ENCODE results near the gene ABHD6.
"Not testable (repeated sequence)": the region's sequence is repeated elsewhere in the genome, so short reads cannot be mapped to it uniquely, and the experiment has no call there.

Gene ABHD6

DNA sequence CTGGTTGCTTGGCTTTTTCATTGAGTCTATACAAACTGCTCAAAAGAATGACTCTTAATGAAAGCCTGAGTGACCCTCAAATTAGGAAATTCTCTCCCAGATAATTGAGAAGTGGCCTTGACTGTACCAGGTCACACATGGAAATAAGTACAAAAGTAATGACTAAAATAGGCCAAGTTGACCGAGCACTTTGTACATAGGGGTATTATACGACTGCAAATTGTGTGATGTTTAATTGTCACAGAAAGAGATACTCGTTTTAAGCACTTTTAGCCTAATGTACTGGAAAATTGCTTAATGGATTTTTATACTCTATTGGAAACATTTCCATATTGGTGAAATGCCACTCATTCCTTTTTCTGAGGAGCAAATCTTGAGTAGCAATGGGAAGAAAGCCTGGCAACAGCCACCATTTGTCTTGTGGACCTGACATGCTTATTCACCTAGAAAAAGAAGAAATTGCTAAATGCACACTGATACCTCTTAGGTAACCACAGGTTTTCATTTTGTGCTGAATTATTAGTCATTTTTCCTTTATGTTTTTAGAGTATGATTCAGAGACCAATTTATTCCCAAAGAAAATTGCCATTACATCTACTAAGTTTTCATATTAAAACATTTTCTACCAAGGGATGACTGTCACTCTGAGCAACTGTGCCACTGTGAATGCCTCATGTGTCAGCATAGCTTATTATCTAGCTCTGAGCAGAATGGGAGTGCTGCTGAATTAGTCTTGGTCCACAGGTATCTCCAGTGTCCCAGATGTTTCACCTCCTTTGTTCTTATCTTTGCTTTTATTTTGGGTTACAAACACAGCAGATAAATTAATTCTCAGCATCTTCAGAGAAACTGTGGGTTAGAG lies 86.2 kb downstream of the ABHD6 start:
- no peak for DNase-seq (ENCODE audit: low read depth)

DNA sequence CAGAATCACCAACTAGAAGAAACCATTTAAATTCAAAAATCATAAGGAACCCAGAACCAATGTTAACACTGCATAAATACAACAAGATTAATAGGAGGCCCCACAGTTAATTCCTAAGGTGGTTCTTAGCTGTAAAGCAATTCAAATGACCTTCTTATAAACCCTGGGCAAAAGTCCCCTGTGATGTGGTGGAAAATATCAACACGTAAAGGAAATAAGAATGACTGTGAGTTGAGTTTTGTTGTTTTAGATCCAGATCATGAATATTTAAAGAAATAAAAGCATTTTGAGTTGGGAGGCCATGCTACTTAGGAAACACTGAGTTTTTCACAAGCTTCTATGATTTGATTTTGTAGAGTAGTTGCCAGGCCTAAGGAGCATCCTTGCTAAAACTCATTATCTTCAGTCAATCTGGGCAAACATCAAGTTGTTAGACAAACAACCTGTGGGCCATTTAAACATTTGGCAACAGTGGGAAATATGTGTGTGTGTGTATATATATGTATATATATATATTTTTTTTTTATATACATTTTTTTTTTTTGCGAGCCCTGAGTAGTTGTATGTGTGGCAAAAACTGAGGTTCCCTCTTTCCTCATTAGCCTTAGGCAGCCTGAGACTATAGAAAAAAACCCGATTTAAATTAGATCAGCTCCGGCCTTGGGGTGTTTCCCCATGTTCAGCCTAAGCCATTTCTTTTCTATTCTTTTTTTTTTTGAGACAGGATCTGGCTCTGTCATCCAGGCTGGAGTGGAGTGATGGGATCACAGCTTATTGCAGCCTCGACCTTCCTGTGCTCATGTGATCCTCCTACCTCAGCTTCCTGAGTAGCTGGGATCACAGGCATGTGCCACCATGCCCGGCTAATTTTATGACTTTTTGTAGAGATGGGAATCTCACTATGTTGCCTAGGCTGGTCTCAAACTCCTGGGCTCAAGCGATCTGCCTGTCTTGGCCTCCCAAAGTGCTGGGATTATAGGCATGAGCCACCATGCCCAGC lies 87.1 kb downstream of the ABHD6 start:
- DNase-seq (ENCODE audit: low read depth) = no peak

DNA sequence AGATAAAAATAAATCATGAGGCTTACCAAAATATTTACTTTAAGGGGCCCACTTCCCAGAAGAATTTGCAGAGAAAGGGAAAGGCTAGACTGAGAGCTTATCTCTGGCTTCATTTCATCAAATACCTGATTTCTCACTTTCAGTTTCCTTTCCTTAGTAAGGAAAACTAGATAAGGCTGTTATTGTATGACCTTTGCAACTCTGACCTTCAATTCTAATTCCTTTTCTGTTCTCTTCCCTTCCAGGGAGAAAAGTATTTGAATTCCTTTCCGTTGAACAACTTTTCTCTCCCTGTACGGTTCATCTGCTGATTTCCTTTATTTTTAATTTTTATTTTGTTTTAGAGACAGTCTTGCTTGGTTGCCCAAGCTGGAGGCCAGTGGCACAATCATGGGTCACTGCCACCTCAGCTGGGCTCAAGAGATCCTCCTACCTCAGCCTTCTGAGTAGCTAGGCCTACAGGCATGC lies 88.0 kb downstream of the ABHD6 start:
- DNase-seq (ENCODE audit: low read depth) = no peak

DNA sequence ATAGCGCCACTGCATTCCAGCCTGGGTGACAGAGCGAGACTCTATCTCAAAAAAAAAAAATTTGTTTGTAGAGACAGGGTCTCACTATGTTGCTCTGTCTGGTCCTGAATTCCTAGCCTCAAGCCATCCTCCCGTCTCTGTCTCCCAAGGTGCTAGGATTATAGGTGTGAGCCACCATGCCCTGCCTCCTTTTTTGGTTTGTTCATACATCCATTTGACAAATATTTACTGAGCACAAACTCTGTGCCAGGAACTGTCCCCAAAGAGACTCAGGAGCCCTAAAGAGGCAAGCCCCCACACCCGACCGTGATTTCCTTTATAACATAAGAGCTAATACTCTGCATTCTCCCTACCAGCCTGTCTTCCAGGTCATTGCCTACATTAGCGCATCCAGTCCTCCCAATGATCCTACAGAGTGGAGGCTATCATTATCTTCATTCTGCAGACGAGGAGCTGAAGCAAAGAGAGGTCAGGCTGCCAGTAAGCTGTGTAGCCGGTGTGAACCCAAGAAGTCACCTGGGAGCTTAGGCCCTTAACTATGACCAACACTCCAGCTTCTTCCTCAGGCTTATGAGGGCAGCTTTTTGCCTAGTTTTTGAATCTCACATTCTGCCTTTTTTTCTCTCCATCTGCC lies 88.8 kb downstream of the ABHD6 start:
- no peak for DNase-seq (ENCODE audit: low read depth)

DNA sequence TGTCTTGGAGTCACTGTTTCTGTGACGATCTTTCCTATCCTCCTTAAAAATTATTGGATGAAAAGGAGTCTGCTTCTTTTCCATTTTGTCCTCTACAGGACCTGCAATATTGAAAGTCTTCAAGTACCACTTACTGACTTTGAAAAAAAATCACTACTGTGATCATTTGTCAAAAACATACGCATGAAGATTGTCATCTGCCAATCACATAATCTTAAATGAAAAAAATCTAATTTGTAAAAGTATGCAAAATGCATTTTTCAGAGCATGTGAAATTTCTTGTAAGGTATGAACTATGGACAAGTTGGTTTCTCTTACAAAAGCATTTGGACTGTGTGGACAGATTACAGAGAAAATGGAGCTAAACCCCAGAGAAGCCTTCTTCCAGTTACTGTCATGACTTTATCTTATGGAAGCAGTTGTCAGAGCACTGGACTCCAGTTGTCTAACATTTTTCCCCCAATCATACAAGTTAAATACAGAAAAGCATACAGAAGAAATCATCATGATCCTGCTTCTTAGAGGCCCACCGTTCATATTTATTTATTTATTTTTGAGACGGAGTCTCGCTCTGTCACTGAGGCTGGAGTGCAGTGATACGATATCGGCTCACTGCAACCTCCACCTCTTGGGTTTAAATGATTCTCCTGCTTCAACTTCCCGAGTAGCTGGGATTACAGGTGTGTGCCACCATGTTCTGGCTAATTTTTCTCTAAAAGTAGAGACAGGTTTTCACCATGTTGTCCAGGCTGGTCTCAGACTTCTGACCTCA lies 91.7 kb downstream of the ABHD6 start:
- DNase-seq (ENCODE audit: low read depth) = no peak

DNA sequence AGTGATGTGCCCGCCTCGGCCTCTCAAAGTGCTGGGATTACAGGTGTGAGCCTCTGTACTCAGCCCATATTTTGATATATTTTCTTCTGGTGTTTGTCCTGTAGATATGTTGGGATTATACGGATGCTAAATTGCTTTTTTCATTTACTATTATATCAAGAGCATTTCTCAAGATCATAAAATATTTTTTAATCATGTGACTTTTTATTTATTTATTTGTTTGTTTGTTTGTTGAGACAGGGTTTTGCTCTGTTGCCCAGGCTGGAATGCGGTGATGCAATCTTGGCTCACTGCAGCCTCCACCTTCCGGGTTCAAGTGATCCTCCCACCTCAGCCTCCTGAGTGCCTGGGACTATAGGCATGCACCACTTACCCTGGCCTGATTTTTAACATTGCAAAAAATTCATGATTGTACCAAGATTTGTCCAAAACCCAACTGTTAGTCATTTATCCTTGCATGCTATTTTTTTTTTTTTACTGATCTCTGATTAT lies 92.4 kb downstream of the ABHD6 start:
- no peak for DNase-seq (ENCODE audit: low read depth)

DNA sequence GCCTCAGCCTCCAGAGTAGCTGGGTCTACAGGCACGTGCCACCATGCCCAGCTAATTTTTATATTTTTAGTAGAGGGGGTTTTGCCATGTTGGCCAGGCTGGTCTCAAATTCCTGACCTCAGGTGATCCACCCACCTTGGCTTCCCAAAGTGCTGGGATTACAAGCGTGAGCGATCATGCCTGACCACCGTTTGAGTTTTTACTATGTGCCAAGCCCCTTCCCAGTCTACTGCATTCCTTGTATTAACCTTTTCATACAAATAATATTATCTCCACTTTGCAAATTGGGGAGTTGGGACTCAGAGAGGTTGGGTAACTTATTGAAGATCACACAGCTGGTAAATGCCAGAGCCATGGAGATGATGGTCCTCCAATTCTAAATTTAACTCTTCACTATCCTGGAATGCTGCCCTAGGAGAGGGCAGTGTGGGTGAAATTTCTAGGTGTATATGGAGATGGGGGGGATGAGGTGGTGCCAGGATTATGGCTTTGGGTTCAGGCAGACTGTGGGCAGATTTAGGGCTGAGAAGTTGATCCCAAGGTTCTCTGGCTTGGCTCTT lies 94.1 kb downstream of the ABHD6 start:
- DNase-seq (ENCODE audit: low read depth) = no peak

DNA sequence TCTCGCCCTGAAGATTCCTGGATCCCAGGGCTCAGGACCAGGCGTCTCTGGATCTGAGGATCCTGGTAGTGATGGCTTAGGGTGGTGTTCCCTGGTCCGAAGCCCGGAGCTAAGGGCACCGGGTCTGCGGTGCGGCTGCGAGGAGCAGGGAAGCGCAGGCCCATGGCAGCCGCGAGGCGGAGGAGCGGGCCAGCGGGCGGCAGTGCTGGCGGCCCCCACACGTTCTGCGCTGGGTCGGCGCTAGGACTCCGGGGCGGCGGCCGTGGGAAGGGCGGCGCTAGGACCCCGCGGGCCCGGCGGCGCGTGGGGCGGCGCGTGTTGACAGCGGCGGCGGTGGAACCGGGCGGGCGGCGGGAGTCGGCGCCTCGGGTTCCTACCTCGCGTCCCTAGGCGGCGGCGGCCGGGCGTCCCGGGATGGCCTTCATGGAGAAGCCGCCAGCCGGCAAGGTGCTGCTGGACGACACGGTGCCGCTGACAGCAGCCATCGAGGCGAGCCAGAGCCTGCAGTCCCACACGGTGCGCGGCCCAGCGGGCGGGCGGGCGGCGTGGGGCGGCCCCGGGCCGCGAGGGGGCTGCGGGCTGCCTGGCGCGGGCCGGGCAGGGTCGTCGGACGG lies 95.1 kb downstream of the ABHD6 start, which contains the start of gene PXK:
Gene PXK (plus strand): TSS at position 318 of the 614 bp plus-strand sequence. CDS start 97 bp downstream, at position 415.
- no peak for DNase-seq (ENCODE audit: low read depth)

DNA sequence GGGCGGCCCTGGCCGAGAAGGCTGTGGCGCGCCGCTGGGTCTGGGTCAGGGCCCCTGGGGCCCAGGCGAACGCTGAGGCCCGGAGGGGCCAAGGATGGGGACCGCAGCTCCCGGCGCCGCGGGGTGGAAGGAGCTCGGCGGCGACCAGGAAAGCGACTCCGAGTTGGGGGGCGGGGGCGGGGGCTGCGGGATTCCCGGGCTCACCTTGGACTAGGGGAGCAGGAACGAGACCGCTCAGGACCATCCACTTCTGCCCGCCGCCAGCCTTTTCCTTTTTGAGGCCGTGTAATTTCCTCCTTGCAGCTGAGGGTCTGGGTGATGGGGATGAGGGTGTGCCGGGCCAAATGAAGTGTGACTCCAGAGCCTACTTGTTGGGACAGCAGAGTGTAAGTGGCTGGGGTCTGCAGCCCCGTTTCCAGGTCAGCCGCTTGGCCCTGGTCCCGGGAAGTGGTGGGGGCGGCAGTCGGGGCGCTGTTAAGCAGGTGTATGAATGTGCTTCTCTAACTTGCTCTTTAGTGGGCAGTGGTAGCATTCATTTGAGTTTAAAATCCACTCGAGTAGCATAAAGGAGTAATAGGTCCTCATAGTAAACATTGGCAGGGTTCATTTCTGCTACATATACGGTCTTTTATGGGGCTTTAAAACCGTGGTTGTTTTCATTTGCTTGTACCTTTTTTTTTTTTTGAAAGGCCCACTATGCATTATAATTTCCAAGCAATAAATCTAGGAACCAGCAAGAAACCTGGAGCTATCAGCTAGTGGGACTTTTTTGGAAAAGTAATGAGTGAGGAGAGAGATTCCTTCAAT lies 95.8 kb downstream of the ABHD6 start:
- DNase-seq (ENCODE audit: low read depth) = no peak

DNA sequence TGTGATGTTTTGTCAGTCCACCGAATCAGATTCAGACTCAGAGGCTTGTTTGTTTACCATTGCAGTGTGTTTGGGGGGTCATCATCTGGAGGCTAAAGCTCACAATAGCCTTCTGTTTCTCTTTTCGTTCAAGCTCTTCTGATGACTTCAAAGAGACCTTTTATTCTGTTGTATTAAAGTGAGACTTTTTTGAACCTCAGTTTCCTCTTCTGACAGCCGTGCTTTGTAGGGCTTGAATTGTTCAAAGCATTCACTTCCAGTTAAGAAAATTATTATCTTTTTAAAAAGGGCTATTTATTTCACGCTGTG lies 96.4 kb downstream of the ABHD6 start:
- DNase-seq (ENCODE audit: low read depth) = no peak

DNA sequence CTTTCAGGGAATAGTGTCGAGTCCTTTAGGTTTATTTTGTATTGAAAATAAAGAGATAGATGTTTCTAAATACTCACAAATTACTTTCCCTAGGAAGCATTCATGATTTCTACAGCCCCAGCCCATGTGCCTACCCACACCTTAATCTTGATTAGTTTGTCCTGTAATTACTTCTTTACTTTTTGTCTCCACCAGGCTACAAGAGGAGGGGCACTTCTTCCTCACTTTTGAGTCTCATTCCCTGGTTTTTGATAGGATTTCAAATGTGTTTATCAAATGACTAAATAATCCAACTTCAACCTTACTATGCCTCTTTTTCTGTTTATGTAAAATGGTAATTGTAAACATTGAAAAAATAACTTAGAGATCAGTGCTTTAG lies 96.9 kb downstream of the ABHD6 start:
- DNase-seq (ENCODE audit: low read depth) = no peak

DNA sequence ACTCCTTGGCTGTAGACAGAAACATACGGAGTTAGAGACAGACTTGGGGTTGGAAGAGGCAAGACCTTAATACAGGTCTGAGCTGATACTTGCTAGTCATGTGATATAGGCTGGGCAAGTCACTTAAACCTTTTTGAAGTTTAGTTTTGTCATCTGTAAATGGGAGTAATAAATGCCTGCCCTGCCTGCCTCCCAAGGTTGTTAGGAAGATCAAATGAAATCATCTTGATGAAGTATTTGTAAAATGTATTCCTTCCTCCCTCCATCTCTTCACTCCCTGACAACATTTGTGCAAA lies 98.0 kb downstream of the ABHD6 start:
- no peak for DNase-seq (ENCODE audit: low read depth)

DNA sequence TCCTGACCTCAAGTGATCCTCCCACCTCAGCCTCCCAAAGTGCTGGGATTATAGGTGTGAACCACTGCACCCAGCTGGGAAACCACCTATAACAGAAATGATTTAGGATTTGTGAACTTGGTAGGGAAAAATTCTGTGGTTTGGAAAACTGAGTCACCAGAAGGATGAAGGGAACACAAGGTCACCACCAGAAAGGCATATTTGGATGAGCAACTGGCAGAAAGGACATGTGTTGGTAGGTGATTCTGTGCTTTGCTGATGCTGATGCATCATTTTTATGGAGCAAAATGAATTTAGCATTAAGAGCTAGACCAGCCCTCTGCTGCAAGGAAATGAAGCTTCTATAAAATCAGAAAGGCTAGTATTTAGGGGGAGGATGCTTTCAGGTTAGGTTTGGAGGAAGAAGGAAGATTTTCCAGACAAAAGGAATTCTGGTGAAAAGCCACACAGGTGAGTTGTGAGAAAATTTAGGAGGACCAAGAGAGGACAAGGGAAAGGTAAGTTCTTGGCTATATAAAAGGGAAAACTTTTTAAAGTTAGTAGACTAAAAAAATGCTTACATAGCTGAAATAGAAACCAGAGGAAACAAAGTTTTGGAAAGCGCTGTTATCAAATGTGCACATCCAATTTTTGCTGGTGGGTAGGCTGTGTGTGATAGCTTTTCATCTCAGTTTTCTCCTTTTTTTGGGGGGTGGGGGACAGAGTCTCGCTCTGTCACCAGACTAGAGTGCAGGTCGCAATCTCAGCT lies 98.7 kb downstream of the ABHD6 start:
- DNase-seq (ENCODE audit: low read depth) = no peak

DNA sequence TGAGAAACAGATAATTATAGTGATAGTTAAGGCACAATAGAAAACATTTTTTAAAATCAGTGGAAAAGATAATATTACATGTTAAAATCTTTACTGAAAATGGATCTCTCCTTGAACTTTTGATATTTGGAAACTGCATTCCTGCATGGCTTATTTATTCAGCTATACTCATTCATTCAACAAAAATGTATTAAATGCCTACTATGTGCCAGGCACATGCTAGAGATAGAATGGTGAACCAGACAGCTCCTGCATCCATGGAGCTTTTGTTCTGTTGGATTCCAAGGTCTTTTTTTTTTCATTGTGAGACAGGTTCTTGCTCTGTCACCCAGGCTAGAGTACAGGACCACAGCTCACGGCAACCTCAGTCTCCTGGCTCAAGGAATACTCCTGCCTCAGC lies 99.6 kb downstream of the ABHD6 start:
- DNase-seq (ENCODE audit: low read depth) = no peak

DNA sequence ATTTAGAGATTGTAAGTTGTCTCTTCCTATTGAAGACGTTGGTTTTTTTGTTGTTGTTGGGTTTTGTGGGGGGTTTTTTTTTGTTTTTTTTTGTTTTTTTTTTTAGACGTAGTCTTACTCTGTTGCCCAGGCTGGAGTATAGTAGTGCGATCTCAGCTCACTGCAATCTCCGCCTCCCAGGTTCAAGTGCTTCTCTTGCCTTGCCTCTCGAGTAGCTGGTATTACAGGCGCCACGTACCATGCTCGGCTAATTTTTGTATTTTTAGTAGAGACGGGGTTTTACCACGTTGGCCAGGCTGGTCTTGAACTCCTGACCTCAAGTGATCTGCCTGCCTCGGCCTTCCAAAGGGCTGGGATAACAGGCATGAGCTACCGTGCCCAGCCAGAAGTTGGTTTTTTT lies 101.6 kb downstream of the ABHD6 start:
- DNase-seq (ENCODE audit: low read depth) = not testable (repeated sequence)

DNA sequence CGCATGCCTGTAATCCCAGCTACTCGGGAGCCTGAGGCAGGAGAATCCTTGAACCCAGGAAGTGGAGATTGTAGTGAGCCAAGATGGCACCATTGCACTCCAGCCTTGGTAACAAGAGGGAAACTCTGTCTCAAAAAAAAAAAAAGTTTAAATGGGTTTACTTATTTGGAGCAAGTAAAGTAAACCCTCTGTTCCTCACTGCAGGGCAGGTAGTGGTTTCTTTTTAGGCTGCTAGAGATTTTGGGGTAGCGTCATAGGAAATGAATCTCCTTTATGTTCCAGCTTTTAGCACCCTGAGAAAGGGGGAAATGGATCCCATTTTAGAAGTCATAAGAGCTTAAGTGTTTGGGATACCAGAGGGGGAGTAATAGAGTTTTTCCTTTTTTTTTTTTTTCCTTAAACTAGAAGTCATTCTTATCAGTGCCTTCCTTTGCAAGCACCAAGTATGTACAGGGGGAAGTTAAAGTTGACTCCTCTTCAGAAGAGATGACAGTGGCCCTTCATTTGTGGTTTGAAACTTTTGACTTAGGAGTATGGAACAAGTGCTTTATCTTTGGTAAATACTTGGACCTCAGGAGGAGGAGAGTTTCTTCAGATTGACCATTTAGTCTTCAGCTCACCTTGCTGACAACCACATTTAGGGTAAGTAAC lies 103.1 kb downstream of the ABHD6 start:
- no peak for DNase-seq (ENCODE audit: low read depth)

DNA sequence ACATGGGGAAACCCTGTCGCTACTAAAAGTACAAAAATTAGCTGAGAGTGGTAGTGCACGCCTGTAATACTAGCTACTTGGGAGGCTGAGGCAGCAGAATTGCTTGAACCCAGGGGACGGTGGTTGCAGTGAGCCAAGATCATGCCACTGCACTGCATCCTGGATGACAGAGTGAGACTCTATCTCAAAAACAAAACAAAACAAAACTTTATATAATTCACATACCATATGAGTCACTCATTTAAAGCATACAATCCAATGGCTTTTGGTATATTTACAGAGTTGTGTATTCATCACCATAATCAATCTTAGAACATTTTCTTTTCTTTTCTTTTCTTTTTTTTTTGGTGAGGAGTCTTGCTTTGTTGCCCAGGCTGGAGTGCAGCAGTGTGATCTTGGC lies 103.8 kb downstream of the ABHD6 start:
- DNase-seq (ENCODE audit: low read depth) = no peak

DNA sequence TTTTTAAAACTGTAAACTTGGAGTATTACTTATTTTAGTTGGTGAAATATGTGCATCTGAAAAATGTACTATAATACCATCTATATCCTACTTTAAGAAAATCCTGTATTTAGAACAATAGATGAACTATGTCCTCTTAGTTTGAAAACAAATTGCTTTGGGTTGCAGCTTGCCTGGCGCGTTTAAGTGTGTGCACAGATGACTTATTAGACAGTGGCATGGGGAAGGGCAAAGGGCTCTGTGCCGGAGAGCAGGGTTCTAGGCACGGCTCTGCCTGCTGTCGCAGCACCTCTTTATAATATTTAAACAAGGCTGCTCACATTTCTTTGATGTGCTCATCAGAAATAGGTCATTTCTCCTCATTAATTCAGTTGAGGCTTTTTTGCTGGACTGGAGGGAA lies 105.1 kb downstream of the ABHD6 start:
- no peak for DNase-seq (ENCODE audit: low read depth)

All from GM04503 (cell line).